ENCODE data around the gene BRAT1.

GRCh38 chr7:2603044-2603965 lies 48.0 kb upstream of the BRAT1 start:
- no peak for TF ChIP-seq CTCF (IDR thresholded peaks at IDR 0.05)
- TF ChIP-seq POLR2A (IDR thresholded peaks at IDR 0.05): no peak

All from vagina (tissue), 2 donors.